Measurements from ENCODE around the gene BLOC1S6.

- no peak for TF ChIP-seq CTCF (IDR thresholded peaks at IDR 0.05; ENCODE audit: low read depth, low read length, poor library complexity, severe bottlenecking)
- no peak for TF ChIP-seq EZH2phosphoT487 (IDR thresholded peaks at IDR 0.05; ENCODE audit: borderline replicate concordance, low read length)
Observed at GRCh38 chr15:45588219-45588875, 1.2 kb downstream of the BLOC1S6 start.
